GM23338 (cell line): ENCODE results near the gene NRG3. TPM values are rescaled to one million over a fixed set of nuclear protein-coding genes. Genes with fewer than 3 reads are reported as not detected.

Experiments
- ATAC-seq: fragments of 200-7000 bp; cut with Tn5 transposase; 3 replicates; pipeline ENCODE4 v1.9.1; 2020
- DNase-seq: peaks from one replicate; pipeline ENCODE4 v3.0.0-alpha.2; 2015; ENCODE audit warnings: low spot score
- H2AFZ ChIP-seq: fragments of 200-600 bp; sonication (generic); 2 replicates; pipeline ENCODE4 v1.8.0; 2016; ENCODE audit warnings: antibody characterized with exemption, mild to moderate bottlenecking, moderate library complexity
- H3F3A ChIP-seq: fragments of 200-600 bp; sonication (generic); replicated peaks from 2 replicates; pipeline ENCODE4 v1.8.0; 2017; ENCODE audit warnings: antibody characterized with exemption, mixed run types, low read depth
- H3K27ac ChIP-seq: fragments of 200-600 bp; sonication (generic); 2 replicates; pipeline ENCODE4 v1.6.1; 2016; ENCODE audit warnings: low read depth
- H3K27me3 ChIP-seq: fragments of 200-600 bp; sonication (generic); 2 replicates; pipeline ENCODE4 v1.8.0; 2016; ENCODE audit warnings: mild to moderate bottlenecking, mixed run types, moderate library complexity; ENCODE audit not compliant: insufficient read depth
- H3K36me3 ChIP-seq: fragments of 200-600 bp; sonication (generic); 2 replicates; pipeline ENCODE4 v1.8.0; 2016; ENCODE audit warnings: mild to moderate bottlenecking; ENCODE audit not compliant: insufficient read depth
- H3K4me1 ChIP-seq: fragments of 200-600 bp; sonication (generic); 2 replicates; pipeline ENCODE4 v1.8.0; 2016; ENCODE audit warnings: mild to moderate bottlenecking, moderate library complexity; ENCODE audit not compliant: insufficient read depth
- H3K4me2 ChIP-seq: fragments of 200-600 bp; sonication (generic); 2 replicates; pipeline ENCODE4 v1.7.1; 2017; ENCODE audit warnings: mixed run types
- H3K4me3 ChIP-seq: fragments of 200-600 bp; sonication (generic); 2 replicates; pipeline ENCODE4 v1.6.1; 2016; ENCODE audit warnings: mixed run types
- H3K79me2 ChIP-seq: fragments of 200-600 bp; sonication (generic); replicated peaks from 2 replicates; pipeline ENCODE4 v1.8.0; 2017; ENCODE audit warnings: mild to moderate bottlenecking; ENCODE audit not compliant: insufficient read depth
- H3K9me2 ChIP-seq: fragments of 200-600 bp; sonication (generic); 2 replicates; pipeline ENCODE4 v1.8.0; 2017; ENCODE audit not compliant: insufficient read depth
- H4K20me1 ChIP-seq: fragments of 200-600 bp; sonication (generic); replicated peaks from 2 replicates; pipeline ENCODE4 v1.8.0; 2017; ENCODE audit warnings: mild to moderate bottlenecking; ENCODE audit not compliant: insufficient read depth
- H3K27ac Mint-ChIP-seq: 2 replicates; pipeline ENCODE4 v1.8.0; 2020; ENCODE audit warnings: inconsistent platforms, mild to moderate bottlenecking, moderate library complexity, mixed read lengths
- H3K27me3 Mint-ChIP-seq: 3 replicates; pipeline ENCODE4 v1.8.0; 2022; ENCODE audit warnings: low read depth, mild to moderate bottlenecking, moderate library complexity, mixed read lengths, inconsistent platforms; ENCODE audit not compliant: insufficient read depth, poor library complexity
- H3K36me3 Mint-ChIP-seq: 3 replicates; pipeline ENCODE4 v1.8.0; 2021; ENCODE audit warnings: low read depth, mild to moderate bottlenecking, inconsistent platforms, moderate library complexity, mixed read lengths
- H3K4me1 Mint-ChIP-seq: 3 replicates; pipeline ENCODE4 v1.8.0; 2020; ENCODE audit warnings: mild to moderate bottlenecking, inconsistent platforms, mixed read lengths
- H3K4me3 Mint-ChIP-seq: 3 replicates; pipeline ENCODE4 v1.8.0; 2021; ENCODE audit warnings: moderate library complexity, mild to moderate bottlenecking, inconsistent platforms, mixed read lengths
- H3K9me3 Mint-ChIP-seq: 3 replicates; pipeline ENCODE4 v1.8.0; 2020; ENCODE audit warnings: moderate library complexity, mild to moderate bottlenecking, inconsistent platforms, mixed read lengths
- CTCF ChIP-seq, 2 experiments: fragments of 200-600 bp in 1 of 2; sonication (generic) in 1 of 2; conservative IDR thresholded peaks; 2 replicates each; pipeline versions ENCODE4 v1.5.1 to v1.6.1; 2016 to 2017; ENCODE audit warnings: antibody characterized with exemption in 2 of 2, low read depth in 2 of 2, mild to moderate bottlenecking in 2 of 2, moderate library complexity in 1 of 2
- NANOG ChIP-seq: IDR thresholded peaks from 2 replicates; pipeline ENCODE4 v1.6.1; 2016; ENCODE audit warnings: antibody characterized with exemption, borderline replicate concordance
- polyA plus RNA-seq: library from polyadenylated mRNA; unstranded; fragments of >200 nt; fragmentation: Nextera tagmentation; extraction: Ambion mirVana; gene quantifications from 2 replicates; pipeline ENCODE4 v1.2.1, GENCODE V29; 2016
- total RNA-seq: library from RNA; depleted of rRNA; stranded (reverse); fragments of >200 nt; shearing (Covaris generic); gene quantifications from 2 replicates; pipeline ENCODE4 v1.2.3, GENCODE V29; 2014
- TF ChIP-seq, protein P1 (sequence below): fragments of 250-450 bp; sonication (Bioruptor Pico); IDR thresholded peaks from 2 replicates; pipeline ENCODE4 v1.5.0; 2020; ENCODE audit warnings: mild to moderate bottlenecking, moderate library complexity

The NRG3 gene
- total and polyA plus RNA-seq, 2 experiments from 2014 or later = 1.9 to 3.9 TPM

GRCh38 chr10:82961864-82962263 is 1086.9 kb downstream of the NRG3 start:
- peak overlapping the region; percentile 41 for H3K4me2 ChIP-seq
- peak; percentile 54 for DNase-seq
- ATAC-seq = peak; percentile 67

More at GRCh38 chr10:82961864-82962263, 1086.9 kb downstream of the NRG3 start:
- H3K27ac ChIP-seq = peak overlapping the region; percentile 92
- peaks cover 45% of the 10 kb centered on the region for H3K4me1 ChIP-seq
- H3K27me3 ChIP-seq = no peaks in the 10 kb centered on the region
- H3K4me3 ChIP-seq = no peak overlapping the region
- no peaks in the 10 kb centered on the region; the same call in 1 of the 2 replicates for H3F3A ChIP-seq
- H3K4me3 Mint-ChIP-seq = no peak overlapping the region
- H3K27me3 Mint-ChIP-seq = no peaks in the 10 kb centered on the region
- no peaks in the 10 kb centered on the region; the same call in 1 of the 2 replicates for H3K9me2 ChIP-seq
- no peaks in the 10 kb centered on the region; the same call in 2 of the 3 replicates for H3K36me3 Mint-ChIP-seq
- no peaks in the 10 kb centered on the region for H3K9me3 Mint-ChIP-seq
- TF ChIP-seq NANOG (peak; percentile 71), CTCF (conservative IDR thresholded peaks at IDR 0.05; ENCODE audit: low read depth in 2 of 2) (no peak)
- TF ChIP-seq, protein P1, sequence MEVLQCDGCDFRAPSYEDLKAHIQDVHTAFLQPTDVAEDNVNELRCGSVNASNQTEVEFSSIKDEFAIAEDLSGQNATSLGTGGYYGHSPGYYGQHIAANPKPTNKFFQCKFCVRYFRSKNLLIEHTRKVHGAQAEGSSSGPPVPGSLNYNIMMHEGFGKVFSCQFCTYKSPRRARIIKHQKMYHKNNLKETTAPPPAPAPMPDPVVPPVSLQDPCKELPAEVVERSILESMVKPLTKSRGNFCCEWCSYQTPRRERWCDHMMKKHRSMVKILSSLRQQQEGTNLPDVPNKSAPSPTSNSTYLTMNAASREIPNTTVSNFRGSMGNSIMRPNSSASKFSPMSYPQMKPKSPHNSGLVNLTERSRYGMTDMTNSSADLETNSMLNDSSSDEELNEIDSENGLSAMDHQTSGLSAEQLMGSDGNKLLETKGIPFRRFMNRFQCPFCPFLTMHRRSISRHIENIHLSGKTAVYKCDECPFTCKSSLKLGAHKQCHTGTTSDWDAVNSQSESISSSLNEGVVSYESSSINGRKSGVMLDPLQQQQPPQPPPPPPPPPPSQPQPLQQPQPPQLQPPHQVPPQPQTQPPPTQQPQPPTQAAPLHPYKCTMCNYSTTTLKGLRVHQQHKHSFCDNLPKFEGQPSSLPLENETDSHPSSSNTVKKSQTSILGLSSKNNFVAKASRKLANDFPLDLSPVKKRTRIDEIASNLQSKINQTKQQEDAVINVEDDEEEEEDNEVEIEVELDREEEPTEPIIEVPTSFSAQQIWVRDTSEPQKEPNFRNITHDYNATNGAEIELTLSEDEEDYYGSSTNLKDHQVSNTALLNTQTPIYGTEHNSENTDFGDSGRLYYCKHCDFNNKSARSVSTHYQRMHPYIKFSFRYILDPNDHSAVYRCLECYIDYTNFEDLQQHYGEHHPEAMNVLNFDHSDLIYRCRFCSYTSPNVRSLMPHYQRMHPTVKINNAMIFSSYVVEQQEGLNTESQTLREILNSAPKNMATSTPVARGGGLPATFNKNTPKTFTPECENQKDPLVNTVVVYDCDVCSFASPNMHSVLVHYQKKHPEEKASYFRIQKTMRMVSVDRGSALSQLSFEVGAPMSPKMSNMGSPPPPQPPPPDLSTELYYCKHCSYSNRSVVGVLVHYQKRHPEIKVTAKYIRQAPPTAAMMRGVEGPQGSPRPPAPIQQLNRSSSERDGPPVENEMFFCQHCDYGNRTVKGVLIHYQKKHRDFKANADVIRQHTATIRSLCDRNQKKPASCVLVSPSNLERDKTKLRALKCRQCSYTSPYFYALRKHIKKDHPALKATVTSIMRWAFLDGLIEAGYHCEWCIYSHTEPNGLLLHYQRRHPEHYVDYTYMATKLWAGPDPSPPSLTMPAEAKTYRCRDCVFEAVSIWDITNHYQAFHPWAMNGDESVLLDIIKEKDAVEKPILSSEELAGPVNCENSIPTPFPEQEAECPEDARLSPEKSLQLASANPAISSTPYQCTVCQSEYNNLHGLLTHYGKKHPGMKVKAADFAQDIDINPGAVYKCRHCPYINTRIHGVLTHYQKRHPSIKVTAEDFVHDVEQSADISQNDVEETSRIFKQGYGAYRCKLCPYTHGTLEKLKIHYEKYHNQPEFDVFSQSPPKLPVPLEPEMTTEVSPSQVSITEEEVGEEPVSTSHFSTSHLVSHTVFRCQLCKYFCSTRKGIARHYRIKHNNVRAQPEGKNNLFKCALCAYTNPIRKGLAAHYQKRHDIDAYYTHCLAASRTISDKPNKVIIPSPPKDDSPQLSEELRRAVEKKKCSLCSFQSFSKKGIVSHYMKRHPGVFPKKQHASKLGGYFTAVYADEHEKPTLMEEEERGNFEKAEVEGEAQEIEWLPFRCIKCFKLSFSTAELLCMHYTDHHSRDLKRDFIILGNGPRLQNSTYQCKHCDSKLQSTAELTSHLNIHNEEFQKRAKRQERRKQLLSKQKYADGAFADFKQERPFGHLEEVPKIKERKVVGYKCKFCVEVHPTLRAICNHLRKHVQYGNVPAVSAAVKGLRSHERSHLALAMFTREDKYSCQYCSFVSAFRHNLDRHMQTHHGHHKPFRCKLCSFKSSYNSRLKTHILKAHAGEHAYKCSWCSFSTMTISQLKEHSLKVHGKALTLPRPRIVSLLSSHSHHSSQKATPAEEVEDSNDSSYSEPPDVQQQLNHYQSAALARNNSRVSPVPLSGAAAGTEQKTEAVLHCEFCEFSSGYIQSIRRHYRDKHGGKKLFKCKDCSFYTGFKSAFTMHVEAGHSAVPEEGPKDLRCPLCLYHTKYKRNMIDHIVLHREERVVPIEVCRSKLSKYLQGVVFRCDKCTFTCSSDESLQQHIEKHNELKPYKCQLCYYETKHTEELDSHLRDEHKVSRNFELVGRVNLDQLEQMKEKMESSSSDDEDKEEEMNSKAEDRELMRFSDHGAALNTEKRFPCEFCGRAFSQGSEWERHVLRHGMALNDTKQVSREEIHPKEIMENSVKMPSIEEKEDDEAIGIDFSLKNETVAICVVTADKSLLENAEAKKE (CRISPR knock-in tag) = peak; percentile 64; the same call in 1 of the 2 replicates
- peaks cover 42% of the 10 kb centered on the region for H3K4me1 Mint-ChIP-seq
- no peaks in the 10 kb centered on the region for H3K79me2 ChIP-seq
- no peak overlapping the region for H2AFZ ChIP-seq
- peak overlapping the region; percentile 50; the same call in 1 of the 2 replicates for H3K27ac Mint-ChIP-seq
- no peaks in the 10 kb centered on the region for H3K36me3 ChIP-seq
- H4K20me1 ChIP-seq = no peaks in the 10 kb centered on the region
